Uterus (tissue), 2 donors: ENCODE data around the gene ARHGEF11.

Experiments used
- CTCF ChIP-seq, 4 experiments: fragments of 200-600 bp in 2 of 4; fragments of 450-650 bp in 2 of 4; sonication (generic) in 2 of 4; IDR thresholded peaks; one replicate each; pipeline ENCODE4 v1.5.1; 2016 to 2019; ENCODE audit warnings: antibody characterized with exemption in 4 of 4, mild to moderate bottlenecking in 2 of 4, moderate library complexity in 1 of 4
- POLR2A ChIP-seq, 2 donors: fragments of 450-650 bp; IDR thresholded peaks; one replicate each; pipeline ENCODE4 v1.6.1; 2016; ENCODE audit warnings: antibody characterized with exemption in 2 of 2, mild to moderate bottlenecking in 1 of 2, moderate library complexity in 1 of 2

GRCh38 chr1:157042846-157043245 lies 2.7 kb downstream of the ARHGEF11 start:
- TF ChIP-seq POLR2A (IDR thresholded peaks at IDR 0.05) (no peak), CTCF (IDR thresholded peaks at IDR 0.05) (no peak)
